RWPE2 (cell line): ENCODE measurements around the gene RHOT1.
"Not testable (repeated sequence)": the region's sequence is repeated elsewhere in the genome, so short reads cannot be mapped to it uniquely, and the experiment has no call there.

Experiments
- ATAC-seq: fragments of 200-7000 bp; cut with Tn5 transposase; 3 replicates; pipeline ENCODE4 v1.9.1; 2021; ENCODE audit warnings: low read depth
- DNase-seq: peaks from one replicate; pipeline ENCODE4 v3.0.0-alpha.2; 2020; ENCODE audit warnings: low spot score
- H3K27ac ChIP-seq: fragments of 450-650 bp; 2 replicates; pipeline ENCODE4 v1.5.1; 2017; ENCODE audit warnings: mild to moderate bottlenecking; ENCODE audit not compliant: poor library complexity, severe bottlenecking
- H3K27me3 ChIP-seq: fragments of 250-450 bp; sonication (Bioruptor Pico); 2 replicates; pipeline ENCODE4 v1.5.1; 2021; ENCODE audit warnings: mild to moderate bottlenecking, moderate library complexity; ENCODE audit not compliant: insufficient read depth, poor library complexity, severe bottlenecking
- H3K36me3 ChIP-seq: fragments of 250-450 bp; sonication (Bioruptor Pico); 2 replicates; pipeline ENCODE4 v1.5.1; 2020; ENCODE audit warnings: low read depth, mild to moderate bottlenecking, moderate library complexity
- H3K4me1 ChIP-seq: fragments of 250-450 bp; sonication (Bioruptor Pico); 2 replicates; pipeline ENCODE4 v1.5.1; 2021; ENCODE audit warnings: mild to moderate bottlenecking, moderate library complexity; ENCODE audit not compliant: insufficient read depth, poor library complexity, severe bottlenecking
- H3K4me3 ChIP-seq: fragments of 250-450 bp; sonication (Bioruptor Pico); 2 replicates; pipeline ENCODE4 v1.5.1; 2021; ENCODE audit warnings: mild to moderate bottlenecking, moderate library complexity; ENCODE audit not compliant: severe bottlenecking
- H3K9me3 ChIP-seq: fragments of 250-450 bp; sonication (Bioruptor Pico); 2 replicates; pipeline ENCODE4 v1.5.1; 2021; ENCODE audit warnings: mild to moderate bottlenecking, moderate library complexity; ENCODE audit not compliant: severe bottlenecking
- TF ChIP-seq, protein P1 (sequence below): fragments of 450-650 bp; IDR thresholded peaks from one replicate; pipeline ENCODE4 v1.5.1; 2017; ENCODE audit warnings: mild to moderate bottlenecking, moderate library complexity; ENCODE audit not compliant: poor library complexity, severe bottlenecking

The RHOT1 gene

DNA sequence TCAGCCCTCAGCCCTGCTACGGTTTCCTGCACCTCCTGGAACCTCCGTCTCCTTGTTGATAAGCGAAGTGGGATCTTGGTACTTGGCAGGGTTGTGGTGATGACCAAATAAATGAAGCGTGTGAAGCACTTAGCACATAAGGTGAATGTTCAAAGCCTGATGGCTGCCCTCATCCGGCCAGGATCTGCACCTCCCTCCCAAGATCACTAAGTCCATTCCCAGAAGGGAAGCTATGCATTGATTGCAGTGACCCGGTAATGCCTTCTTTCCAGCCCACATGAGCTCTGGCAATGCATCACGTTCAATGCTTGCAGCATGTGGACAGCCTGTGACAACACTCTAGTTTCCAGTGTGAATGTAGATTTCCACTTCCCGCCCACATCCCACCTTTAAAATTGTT lies 24.9 kb upstream of the RHOT1 start:
- Histone ChIP-seq H3K9me3 (no peaks in the 10 kb centered on the region), H3K27me3 (no peaks in the 10 kb centered on the region), H3K4me1 (no peaks in the 10 kb centered on the region), H3K4me3 (no peak overlapping the region), H3K36me3 (no peaks in the 10 kb centered on the region), H3K27ac (no peak overlapping the region)
- TF ChIP-seq, protein P1, sequence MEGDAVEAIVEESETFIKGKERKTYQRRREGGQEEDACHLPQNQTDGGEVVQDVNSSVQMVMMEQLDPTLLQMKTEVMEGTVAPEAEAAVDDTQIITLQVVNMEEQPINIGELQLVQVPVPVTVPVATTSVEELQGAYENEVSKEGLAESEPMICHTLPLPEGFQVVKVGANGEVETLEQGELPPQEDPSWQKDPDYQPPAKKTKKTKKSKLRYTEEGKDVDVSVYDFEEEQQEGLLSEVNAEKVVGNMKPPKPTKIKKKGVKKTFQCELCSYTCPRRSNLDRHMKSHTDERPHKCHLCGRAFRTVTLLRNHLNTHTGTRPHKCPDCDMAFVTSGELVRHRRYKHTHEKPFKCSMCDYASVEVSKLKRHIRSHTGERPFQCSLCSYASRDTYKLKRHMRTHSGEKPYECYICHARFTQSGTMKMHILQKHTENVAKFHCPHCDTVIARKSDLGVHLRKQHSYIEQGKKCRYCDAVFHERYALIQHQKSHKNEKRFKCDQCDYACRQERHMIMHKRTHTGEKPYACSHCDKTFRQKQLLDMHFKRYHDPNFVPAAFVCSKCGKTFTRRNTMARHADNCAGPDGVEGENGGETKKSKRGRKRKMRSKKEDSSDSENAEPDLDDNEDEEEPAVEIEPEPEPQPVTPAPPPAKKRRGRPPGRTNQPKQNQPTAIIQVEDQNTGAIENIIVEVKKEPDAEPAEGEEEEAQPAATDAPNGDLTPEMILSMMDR = no peak
- DNase-seq (no peak), ATAC-seq (no peak)

DNA sequence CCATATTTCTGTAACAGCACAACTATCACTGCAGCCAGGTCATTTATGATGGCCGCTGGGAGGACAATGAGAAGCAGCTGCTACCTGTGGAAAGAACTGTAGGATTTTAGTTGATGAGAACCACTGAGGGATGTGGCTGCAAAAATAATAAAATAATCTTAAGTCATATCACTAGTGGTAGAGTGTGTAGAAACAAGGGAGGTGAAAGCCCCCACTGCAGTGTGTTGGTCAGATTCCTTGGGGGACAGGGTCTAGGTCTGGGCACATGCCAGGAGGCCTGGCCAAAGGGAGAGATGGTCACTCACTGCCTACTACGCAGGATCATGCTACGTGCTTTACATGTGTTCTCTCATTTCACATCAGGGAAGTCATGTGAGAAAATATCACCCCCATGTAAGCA lies 24.2 kb upstream of the RHOT1 start:
- not testable (repeated sequence) for ATAC-seq, H3K4me1 ChIP-seq, H3K27ac ChIP-seq, H3K36me3 ChIP-seq, H3K9me3 ChIP-seq, H3K27me3 ChIP-seq, DNase-seq, H3K4me3 ChIP-seq

GRCh38 chr17:32118835-32119234 lies 23.5 kb upstream of the RHOT1 start:
- DNase-seq = no peak
- H3K27me3 ChIP-seq = no peaks in the 10 kb centered on the region
- TF ChIP-seq, protein P1 = no peak
- H3K9me3 ChIP-seq = no peaks in the 10 kb centered on the region
- no peak overlapping the region for H3K27ac ChIP-seq
- no peak for ATAC-seq
- no peaks in the 10 kb centered on the region for H3K4me1 ChIP-seq
- H3K36me3 ChIP-seq = no peaks in the 10 kb centered on the region
- no peak overlapping the region for H3K4me3 ChIP-seq

DNA sequence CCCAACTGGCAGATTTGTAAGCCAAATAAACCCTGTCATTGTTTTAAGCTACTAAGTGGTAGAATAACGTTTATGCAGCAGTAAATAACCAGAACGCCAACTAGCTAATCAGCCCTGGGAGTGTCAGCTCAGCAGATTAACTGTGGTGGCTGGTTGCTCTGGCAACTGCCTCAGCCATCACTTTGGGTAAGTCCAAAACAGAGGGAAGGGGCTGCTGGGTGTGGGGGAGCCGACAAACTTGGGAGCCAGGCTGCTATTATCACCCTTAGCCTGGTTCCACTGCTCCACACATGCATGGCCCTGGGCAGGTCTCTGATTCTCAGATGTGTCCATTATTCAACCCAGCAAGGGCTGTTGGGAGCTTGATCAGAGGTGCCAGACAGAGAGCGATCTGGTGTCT lies 22.2 kb upstream of the RHOT1 start:
- Histone ChIP-seq H3K36me3 (no peaks in the 10 kb centered on the region), H3K4me3 (no peak overlapping the region), H3K9me3 (no peaks in the 10 kb centered on the region), H3K4me1 (no peaks in the 10 kb centered on the region), H3K27ac (no peak overlapping the region), H3K27me3 (no peaks in the 10 kb centered on the region)
- DNase-seq = no peak
- no peak for ATAC-seq
- TF ChIP-seq, protein P1 = no peak

DNA sequence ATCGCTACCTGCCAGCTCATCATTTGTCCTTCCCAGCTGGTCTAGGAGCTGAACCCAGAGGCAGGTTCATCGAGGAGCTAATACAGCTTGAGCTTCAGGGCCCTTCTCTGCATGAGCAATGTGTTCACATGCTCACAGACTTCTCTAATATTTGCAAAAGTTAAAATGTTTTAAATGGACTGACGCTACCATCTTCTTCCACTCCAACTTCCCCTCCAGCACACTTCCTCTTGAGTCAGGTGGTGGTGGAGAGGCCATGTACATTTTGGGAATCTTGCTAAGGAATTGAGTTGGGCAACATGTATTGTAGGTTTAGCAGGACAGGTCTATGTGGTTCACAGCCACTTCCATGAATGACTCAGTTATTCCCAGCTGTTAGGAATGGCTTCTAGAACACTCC lies 21.6 kb upstream of the RHOT1 start:
- H3K9me3 ChIP-seq = no peaks in the 10 kb centered on the region
- H3K27ac ChIP-seq = no peak overlapping the region
- TF ChIP-seq, protein P1 = no peak
- no peaks in the 10 kb centered on the region for H3K36me3 ChIP-seq
- DNase-seq (no peak), ATAC-seq (no peak)
- no peaks in the 10 kb centered on the region for H3K27me3 ChIP-seq
- H3K4me1 ChIP-seq = no peaks in the 10 kb centered on the region
- no peak overlapping the region for H3K4me3 ChIP-seq
